ENCODE data around the gene CCDC9B. TPM values are rescaled to one million over a fixed set of nuclear protein-coding genes. Genes with fewer than 3 reads are reported as not detected.

Gene CCDC9B
- total RNA-seq, 1 experiment from 2014 or later, result 56.1 TPM

- Histone ChIP-seq H3K4me3 (ENCODE audit: low read length) (peak overlapping the region; percentile 75), H3K9me2 (replicated peaks; ENCODE audit: low read length) (no peaks in the 10 kb centered on the region), H3K27me3 (ENCODE audit: low read length) (no peaks in the 10 kb centered on the region), H3K36me3 (ENCODE audit: low read depth, low read length) (peaks cover 38% of the 10 kb centered on the region), H3F3A (ENCODE audit: low read length, unreplicated experiment) (peaks cover 11% of the 10 kb centered on the region), H2AFZ (ENCODE audit: low read length) (no peak overlapping the region), H3K79me2 (ENCODE audit: low read length) (peaks cover 63% of the 10 kb centered on the region), H3K4me2 (ENCODE audit: low read length) (peak overlapping the region; percentile 97), H4K20me1 (ENCODE audit: low read length) (no peaks in the 10 kb centered on the region), H3K4me1 (ENCODE audit: insufficient read depth, low read length) (peaks cover 80% of the 10 kb centered on the region), H3K27ac (ENCODE audit: low read length) (peak overlapping the region; percentile 100), H3K9me3 (ENCODE audit: low read length) (no peaks in the 10 kb centered on the region), H3K9ac (ENCODE audit: low read length) (peak overlapping the region; percentile 98)
- ATAC-seq (no peak; the same call in 1 of the 2 replicates), DNase-seq (no peak)
- CTCF ChIA-PET, result interaction anchor here (0.6 to 1.4 kb wide), 7 partner anchors 13 to 81 kb away, joined by 3 to 5 read pairs (median 3); partner anchors contain the start of genes DISP2 and INAFM2
- intact Hi-C loops (cut with micrococcal nuclease), result loop anchor here (2.0 to 5.0 kb wide), 2 partner anchors 29 to 232 kb away; partner anchors contain the start of gene BMF
- POLR2A ChIA-PET (ENCODE audit: unreplicated experiment), result interaction anchor here (0.6 to 0.9 kb wide), 2 partner anchors 13 to 66 kb away, joined by 3 to 9 read pairs; partner anchors contain the start of gene IVD
- BruUV-seq (replicated peaks), result no TSS peak
- TF ChIP-seq CTCF (conservative IDR thresholded peaks at IDR 0.05; ENCODE audit: low read depth, low read length) (peak; percentile 44), EZH2 (IDR thresholded peaks at IDR 0.05; ENCODE audit: low read length, unreplicated experiment) (no peak)
These were observed 1.2 kb downstream of the CCDC9B start for GRCh38 chr15:40339621-40339945.

GRCh38 chr15:40338921-40339620 is 1.7 kb downstream of the CCDC9B start:
- H3F3A ChIP-seq (ENCODE audit: low read length, unreplicated experiment), result peaks cover 11% of the 10 kb centered on the region
- no peak overlapping the region for H2AFZ ChIP-seq (ENCODE audit: low read length)
- POLR2A ChIA-PET (ENCODE audit: unreplicated experiment), result interaction anchor here (0.6 to 2.0 kb wide), 3 partner anchors 10 to 67 kb away, joined by 3 to 8 read pairs (median 3); partner anchors contain the start of gene IVD
- H3K27ac ChIP-seq (ENCODE audit: low read length), result peak overlapping the region; percentile 100
- no peaks in the 10 kb centered on the region for H3K27me3 ChIP-seq (ENCODE audit: low read length)
- DNase-seq (peak; percentile 99), ATAC-seq (peak; percentile 58)
- H3K9me2 ChIP-seq (replicated peaks; ENCODE audit: low read length), result no peaks in the 10 kb centered on the region
- H3K9ac ChIP-seq (ENCODE audit: low read length), result peak overlapping the region; percentile 98
- H3K4me2 ChIP-seq (ENCODE audit: low read length), result peak overlapping the region; percentile 97
- TF ChIP-seq EZH2phosphoT487 (IDR thresholded peaks at IDR 0.05; ENCODE audit: borderline replicate concordance, low read length) (no peak), CTCF (conservative IDR thresholded peaks at IDR 0.05; ENCODE audit: low read depth, low read length) (no peak), EZH2 (IDR thresholded peaks at IDR 0.05; ENCODE audit: low read length, unreplicated experiment) (no peak)
- BruUV-seq (replicated peaks), result TSS peak; percentile 88
- peaks cover 75% of the 10 kb centered on the region for H3K4me1 ChIP-seq (ENCODE audit: insufficient read depth, low read length)
- peaks cover 43% of the 10 kb centered on the region for H3K36me3 ChIP-seq (ENCODE audit: low read depth, low read length)
- no peaks in the 10 kb centered on the region for H4K20me1 ChIP-seq (ENCODE audit: low read length)
- peak overlapping the region; percentile 75 for H3K4me3 ChIP-seq (ENCODE audit: low read length)
- intact Hi-C loops (cut with micrococcal nuclease), result loop anchor here (1.0 to 5.0 kb wide), 3 partner anchors 18 to 232 kb away; partner anchors contain the start of gene BMF
- H3K9me3 ChIP-seq (ENCODE audit: low read length), result no peaks in the 10 kb centered on the region
- CTCF ChIA-PET, result interaction anchor here (0.6 to 2.0 kb wide), 10 partner anchors 11 to 82 kb away, joined by 3 to 10 read pairs (median 4); partner anchors contain the start of genes DISP2 and INAFM2
- peaks cover 63% of the 10 kb centered on the region for H3K79me2 ChIP-seq (ENCODE audit: low read length)
